Subcutaneous adipose tissue (tissue), 4 donors: ENCODE data around the gene SMIM15. TPM values are rescaled to one million over a fixed set of nuclear protein-coding genes. Genes with fewer than 3 reads are reported as not detected.

Experiments used
- CTCF ChIP-seq: fragments of 450-650 bp; IDR thresholded peaks from one replicate; pipeline ENCODE4 v1.5.1; 2016; ENCODE audit warnings: low read depth, mild to moderate bottlenecking, control low read depth, antibody characterized with exemption, moderate library complexity
- total RNA-seq, 4 donors: library from RNA; depleted of rRNA; stranded (reverse); fragments of >200 nt; gene quantifications; one replicate each; pipeline ENCODE4 v1.1.0, GENCODE V29; 2016

Gene SMIM15
- total RNA-seq, 4 donors from 2014 or later, result 17.2 to 32.9 (median 24.8) TPM

- no peak for TF ChIP-seq CTCF
Observed at GRCh38 chr5:61139931-61140330, 22.3 kb downstream of the SMIM15 start.

- TF ChIP-seq CTCF, result no peak
Observed at GRCh38 chr5:61139094-61139873, 23.0 kb downstream of the SMIM15 start.

- TF ChIP-seq CTCF, result no peak
Observed at GRCh38 chr5:61137835-61138234, 24.4 kb downstream of the SMIM15 start.

GRCh38 chr5:61132559-61132958, 29.7 kb downstream of the SMIM15 start:
- no peak for TF ChIP-seq CTCF

GRCh38 chr5:61130289-61130688, 32.0 kb downstream of the SMIM15 start:
- no peak for TF ChIP-seq CTCF

- no peak for TF ChIP-seq CTCF
Observed at GRCh38 chr5:61123145-61123544, 39.1 kb downstream of the SMIM15 start.

GRCh38 chr5:61120534-61120933, 41.7 kb downstream of the SMIM15 start:
- TF ChIP-seq CTCF, result no peak
